Large intestine (tissue), 3 donors: ENCODE results near the gene SLC44A1. TPM values are rescaled to one million over a fixed set of nuclear protein-coding genes. Genes with fewer than 3 reads are reported as not detected.
A peak's percentile ranks its signal among the peaks of the same experiment; 100 is the strongest.

Experiments
- DNase-seq, 2 donors: peaks; one replicate each; pipeline versions ENCODE4 v3.0.0 to v3.0.0-alpha.2; 2013
- H3K27ac ChIP-seq: one replicate; pipeline ENCODE4 v1.5.1; 2013; ENCODE audit warnings: low read length
- H3K27me3 ChIP-seq: 2 replicates; pipeline ENCODE4 v1.6.1; 2013; ENCODE audit warnings: low read length; ENCODE audit not compliant: control insufficient read depth, insufficient read depth
- H3K36me3 ChIP-seq: 2 replicates; pipeline ENCODE4 v1.6.1; 2013; ENCODE audit warnings: low read length; ENCODE audit not compliant: control insufficient read depth, insufficient read depth
- H3K4me1 ChIP-seq: one replicate; pipeline ENCODE4 v1.6.1; 2013; ENCODE audit warnings: low read length; ENCODE audit not compliant: control insufficient read depth, insufficient read depth
- H3K4me3 ChIP-seq: one replicate; pipeline ENCODE4 v1.5.1; 2013; ENCODE audit warnings: low read length
- H3K9me3 ChIP-seq: one replicate; pipeline ENCODE4 v1.6.1; 2013; ENCODE audit warnings: mild to moderate bottlenecking, low read depth, low read length, moderate library complexity; ENCODE audit not compliant: control insufficient read depth
- WGBS: methylation state at CpG from one replicate; pipeline ENCODE4 v1.1.5; 2013; ENCODE audit warnings: low lambda C conversion rate; ENCODE audit not compliant: insufficient coverage; 5-methylcytosine and 5-hydroxymethylcytosine counted together
- polyA plus RNA-seq: library from polyadenylated mRNA; unstranded; fragments of 120-200 nt; gene quantifications from one replicate; pipeline ENCODE4 v1.2.1, GENCODE V29; 2013

Gene SLC44A1
- polyA plus RNA-seq, 1 donor = 49.8 TPM

DNA sequence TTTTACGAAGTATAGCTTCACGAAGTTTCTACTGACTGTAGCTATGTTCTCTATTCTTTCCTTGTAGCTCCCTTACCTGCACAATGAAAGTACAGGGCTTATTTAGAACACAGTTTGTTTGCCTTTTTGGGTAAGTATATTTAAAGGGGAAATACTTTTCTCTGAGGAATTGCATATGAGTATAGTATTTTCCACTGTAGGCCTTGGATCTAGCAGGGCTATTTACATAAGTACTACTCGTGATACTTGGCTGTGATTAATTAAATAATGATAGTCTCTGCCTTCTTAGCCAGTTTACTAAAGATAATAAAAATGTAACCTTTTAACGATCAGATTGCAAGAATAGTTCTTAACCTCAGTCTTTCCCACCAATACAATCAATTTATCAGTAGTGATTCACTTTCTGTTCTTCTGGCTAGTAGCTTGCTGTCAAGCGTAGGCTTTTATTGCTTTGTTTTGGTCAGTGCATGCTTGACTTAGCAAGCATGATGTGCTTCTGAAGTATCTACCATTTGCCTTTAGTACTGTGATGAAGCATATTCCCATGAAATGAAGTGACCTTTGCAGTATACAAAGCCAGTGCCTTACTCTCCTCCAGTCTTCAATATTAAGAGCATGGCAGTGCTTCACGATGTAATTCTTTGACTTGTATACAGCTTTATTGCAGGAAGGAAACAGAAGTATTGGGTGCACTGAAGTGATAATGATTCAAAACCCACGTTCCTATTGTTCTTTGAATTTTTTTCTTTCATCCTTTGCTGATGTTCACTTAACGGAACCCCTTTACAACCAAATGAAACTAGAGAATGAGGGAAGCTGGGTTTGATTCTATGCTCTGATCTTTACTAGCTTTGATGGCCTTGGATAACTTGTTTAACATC, 64.2 kb downstream of the SLC44A1 start:
- Histone ChIP-seq H3K9me3 (no peaks in the 10 kb centered on the region), H3K27ac (peak overlapping the region; percentile 24), H3K36me3 (no peaks in the 10 kb centered on the region), H3K4me1 (peaks cover 16% of the 10 kb centered on the region), H3K27me3 (no peaks in the 10 kb centered on the region), H3K4me3 (no peak overlapping the region)
- peak in 1 of 2 donors; percentile 33 for DNase-seq
- WGBS = 64% methylated on average over 3 of the region's 8 CpGs

DNA sequence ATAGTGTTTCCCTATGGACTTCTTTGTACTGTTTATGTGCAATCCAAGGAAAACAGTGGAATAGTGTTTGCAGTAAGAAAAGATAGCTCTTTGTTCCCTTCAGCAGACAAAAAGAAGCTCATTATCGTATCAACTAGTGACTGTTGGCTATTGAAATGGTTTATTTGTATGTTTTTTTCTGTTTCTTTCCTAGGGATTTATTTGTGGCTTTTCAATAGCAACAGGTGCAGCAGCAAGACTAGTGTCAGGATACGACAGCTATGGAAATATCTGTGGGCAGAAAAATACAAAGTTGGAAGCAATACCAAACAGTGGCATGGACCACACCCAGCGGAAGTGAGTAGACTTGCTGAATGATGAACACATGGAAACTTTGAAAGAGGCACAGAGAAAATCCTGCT, 65.1 kb downstream of the SLC44A1 start:
- no peaks in the 10 kb centered on the region for H3K9me3 ChIP-seq
- H3K4me3 ChIP-seq = no peak overlapping the region
- DNase-seq = no peak
- 100% methylated on average over 1 of the region's 3 CpGs for WGBS
- H3K4me1 ChIP-seq = peaks cover 16% of the 10 kb centered on the region
- H3K36me3 ChIP-seq = no peaks in the 10 kb centered on the region
- H3K27ac ChIP-seq = no peak overlapping the region
- H3K27me3 ChIP-seq = no peaks in the 10 kb centered on the region

DNA sequence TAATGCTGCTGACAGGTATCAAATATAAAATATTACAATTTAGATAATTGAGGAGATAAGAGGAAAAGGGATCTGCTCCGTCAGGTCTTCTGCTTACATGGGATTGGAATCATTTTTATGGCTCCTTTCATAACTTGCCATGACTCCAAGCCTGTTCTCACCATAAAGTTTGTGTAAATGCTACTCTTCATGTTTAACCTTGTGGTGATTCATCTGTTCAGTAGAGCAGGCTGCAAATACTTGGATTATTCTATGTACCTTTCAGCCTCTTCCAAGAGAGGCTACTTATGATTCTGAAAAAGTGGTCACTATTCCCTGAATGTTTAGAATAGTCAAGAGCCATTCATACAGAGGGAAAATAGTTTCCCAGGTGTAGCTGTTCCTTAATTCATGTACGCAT, 66.9 kb downstream of the SLC44A1 start:
- Histone ChIP-seq H3K27ac (peak overlapping the region; percentile 71), H3K27me3 (no peaks in the 10 kb centered on the region), H3K9me3 (no peaks in the 10 kb centered on the region), H3K36me3 (no peaks in the 10 kb centered on the region), H3K4me1 (peaks cover 16% of the 10 kb centered on the region), H3K4me3 (no peak overlapping the region)
- WGBS = 100% methylated on average over 1 of the region's 2 CpGs
- peak; percentile 43 to 69 for DNase-seq

DNA sequence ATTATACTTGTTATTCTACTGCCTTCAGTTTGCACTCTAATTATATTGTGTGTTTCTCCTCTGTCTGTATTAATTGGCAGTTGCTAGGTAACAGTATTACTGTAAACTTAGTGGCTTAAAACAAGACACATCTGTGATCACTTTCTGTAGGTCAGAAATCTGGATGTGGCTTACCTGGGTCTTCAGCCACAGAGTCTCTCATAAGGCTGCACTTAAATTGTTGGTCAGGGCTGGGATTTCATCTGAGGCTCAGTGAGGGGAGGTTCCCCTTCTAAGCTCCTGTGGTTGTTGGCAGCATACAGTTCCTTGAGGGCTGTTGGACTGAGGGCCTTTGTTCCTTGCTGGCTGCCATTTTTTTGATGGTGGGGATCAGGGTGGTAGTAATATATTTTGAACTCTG, 68.8 kb downstream of the SLC44A1 start:
- no peaks in the 10 kb centered on the region for H3K9me3 ChIP-seq
- H3K36me3 ChIP-seq = no peaks in the 10 kb centered on the region
- H3K27me3 ChIP-seq = no peaks in the 10 kb centered on the region
- no peak overlapping the region for H3K4me3 ChIP-seq
- no peak for DNase-seq
- H3K4me1 ChIP-seq = peaks cover 22% of the 10 kb centered on the region
- no peak overlapping the region for H3K27ac ChIP-seq

DNA sequence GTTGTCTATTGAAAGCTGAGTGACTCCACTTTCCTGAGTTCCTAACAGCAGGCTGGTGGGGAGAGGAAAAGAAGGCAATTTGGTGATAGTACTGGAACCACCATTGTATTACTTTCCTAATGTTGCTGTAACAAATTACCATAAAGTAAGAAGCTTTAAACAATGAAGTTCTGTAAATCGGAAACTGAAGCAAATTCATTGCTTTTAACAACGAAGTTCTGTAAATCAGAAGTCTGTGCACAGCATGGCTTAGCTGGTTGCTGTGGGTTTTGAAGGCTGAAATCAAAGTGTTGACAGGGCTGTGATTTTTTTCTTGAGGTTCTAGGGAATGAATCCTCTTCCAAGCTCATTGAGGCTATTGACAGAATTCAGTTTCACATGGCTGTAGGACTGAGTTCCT, 72.3 kb downstream of the SLC44A1 start:
- no peak overlapping the region for H3K27ac ChIP-seq
- DNase-seq = no peak
- H3K4me1 ChIP-seq = peaks cover 16% of the 10 kb centered on the region
- 100% methylated on average over 2 of the region's 2 CpGs for WGBS
- H3K27me3 ChIP-seq = no peaks in the 10 kb centered on the region
- H3K36me3 ChIP-seq = no peaks in the 10 kb centered on the region
- no peak overlapping the region for H3K4me3 ChIP-seq
- H3K9me3 ChIP-seq = no peaks in the 10 kb centered on the region

DNA sequence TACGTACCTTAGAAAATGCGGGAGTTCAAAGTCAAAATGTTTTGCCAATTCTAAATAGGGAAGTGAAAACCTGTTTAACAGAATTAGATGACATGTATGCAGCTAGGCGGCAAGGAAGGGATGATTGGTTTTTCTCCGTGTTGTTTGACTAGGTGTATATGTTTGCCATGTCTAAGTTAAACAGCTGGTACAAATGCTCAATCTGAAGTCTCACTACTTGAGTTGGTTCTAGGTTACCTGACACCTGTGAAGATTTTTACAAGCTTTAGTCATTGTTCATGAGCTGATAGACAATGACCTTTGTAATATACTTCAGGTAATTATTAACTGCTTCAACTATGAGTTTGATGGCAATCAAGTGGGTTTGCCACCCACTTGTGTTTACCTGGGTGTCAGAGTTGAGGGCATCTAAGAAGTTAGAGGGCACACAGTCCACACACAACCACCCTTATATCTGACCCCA, 74.3 kb downstream of the SLC44A1 start:
- no peak overlapping the region for H3K4me3 ChIP-seq
- H3K36me3 ChIP-seq = no peaks in the 10 kb centered on the region
- DNase-seq = peak; percentile 80 to 94
- no peaks in the 10 kb centered on the region for H3K9me3 ChIP-seq
- no peaks in the 10 kb centered on the region for H3K27me3 ChIP-seq
- no CpG with 5 or more reads among the region's 4 CpGs for WGBS
- H3K4me1 ChIP-seq = peaks cover 13% of the 10 kb centered on the region
- H3K27ac ChIP-seq = peak overlapping the region; percentile 81

DNA sequence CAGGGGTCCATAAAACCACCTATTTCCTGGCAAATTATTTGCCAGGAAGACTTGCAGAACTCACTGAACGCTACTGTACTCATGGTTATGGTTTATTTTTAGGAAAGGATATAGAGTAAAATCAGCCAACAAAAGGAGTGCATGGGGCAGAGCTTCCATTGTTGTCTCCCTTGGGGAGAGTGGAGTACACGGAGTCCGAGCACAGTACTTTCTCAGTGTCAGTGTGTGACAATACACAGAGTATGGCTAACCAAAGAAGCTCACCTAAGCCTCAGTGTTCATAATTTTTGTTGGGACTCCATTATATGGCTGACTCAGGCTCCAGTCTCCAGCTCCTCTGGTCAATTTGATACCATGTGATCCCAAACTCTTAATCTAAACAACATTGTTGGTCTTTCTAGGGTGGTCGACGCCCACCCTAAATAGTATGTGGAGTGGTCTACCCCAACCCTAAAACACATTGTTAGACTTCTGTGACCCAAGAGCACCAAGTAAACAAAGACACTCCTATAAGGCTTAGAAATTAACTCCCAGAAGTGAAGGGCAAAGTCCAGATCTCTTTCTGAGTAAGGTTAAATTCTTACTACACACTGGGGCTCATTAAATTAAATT, 74.9 kb downstream of the SLC44A1 start:
- H3K9me3 ChIP-seq = no peaks in the 10 kb centered on the region
- WGBS = no CpG with 5 or more reads among the region's 5 CpGs
- H3K27me3 ChIP-seq = no peaks in the 10 kb centered on the region
- no peak overlapping the region for H3K4me3 ChIP-seq
- H3K27ac ChIP-seq = peak overlapping the region; percentile 81
- no peaks in the 10 kb centered on the region for H3K36me3 ChIP-seq
- peaks cover 13% of the 10 kb centered on the region for H3K4me1 ChIP-seq
- DNase-seq = peak; percentile 61 to 90

DNA sequence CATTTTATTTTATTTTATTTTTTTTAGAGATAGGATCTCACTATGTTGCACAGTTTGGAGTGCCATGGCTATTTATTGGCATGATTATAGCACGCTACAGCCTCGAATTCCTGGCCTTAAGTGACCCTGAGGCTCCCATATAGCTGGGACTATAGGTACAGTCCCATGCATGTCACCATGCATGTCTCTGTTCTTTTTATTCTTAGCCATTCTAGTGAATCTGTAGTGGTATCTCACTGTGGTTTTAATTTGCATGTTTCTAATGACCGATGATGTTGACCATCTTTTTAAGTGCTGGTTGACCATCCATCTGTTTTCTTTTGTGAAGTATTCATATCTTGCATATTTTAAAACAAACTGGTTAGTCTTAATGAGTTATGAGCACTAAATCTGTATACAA, 76.1 kb downstream of the SLC44A1 start:
- Histone ChIP-seq H3K27ac (peak overlapping the region; percentile 81), H3K36me3 (no peaks in the 10 kb centered on the region), H3K27me3 (no peaks in the 10 kb centered on the region), H3K4me3 (no peak overlapping the region), H3K9me3 (no peaks in the 10 kb centered on the region), H3K4me1 (peaks cover 13% of the 10 kb centered on the region)
- no peak for DNase-seq
- WGBS = 80% methylated on average over 2 of the region's 3 CpGs

DNA sequence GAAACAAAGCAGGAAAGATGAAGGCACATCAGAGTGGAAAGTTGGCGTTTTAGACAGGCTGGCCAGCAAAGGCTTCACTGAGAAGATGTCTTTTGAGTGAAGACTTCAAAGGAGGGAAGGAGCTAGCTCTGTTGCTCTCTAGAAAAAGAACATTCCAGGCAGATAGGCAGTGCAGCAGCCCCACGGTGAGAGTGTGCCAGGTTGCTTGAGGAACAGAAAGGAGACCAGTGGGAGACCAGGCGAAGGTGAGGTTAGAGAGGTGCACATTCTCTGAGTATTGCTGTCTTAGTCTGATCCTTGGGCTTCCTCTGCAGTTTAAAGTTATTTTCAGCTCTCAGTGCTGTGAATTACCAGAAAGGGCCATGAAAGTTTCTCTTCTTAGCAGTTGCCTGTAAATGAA, 83.8 kb downstream of the SLC44A1 start:
- 82% methylated on average over 1 of the region's 3 CpGs for WGBS
- Histone ChIP-seq H3K27me3 (no peaks in the 10 kb centered on the region), H3K27ac (no peak overlapping the region), H3K4me3 (no peak overlapping the region), H3K4me1 (peaks cover 15% of the 10 kb centered on the region), H3K9me3 (no peaks in the 10 kb centered on the region), H3K36me3 (no peaks in the 10 kb centered on the region)
- no peak for DNase-seq

DNA sequence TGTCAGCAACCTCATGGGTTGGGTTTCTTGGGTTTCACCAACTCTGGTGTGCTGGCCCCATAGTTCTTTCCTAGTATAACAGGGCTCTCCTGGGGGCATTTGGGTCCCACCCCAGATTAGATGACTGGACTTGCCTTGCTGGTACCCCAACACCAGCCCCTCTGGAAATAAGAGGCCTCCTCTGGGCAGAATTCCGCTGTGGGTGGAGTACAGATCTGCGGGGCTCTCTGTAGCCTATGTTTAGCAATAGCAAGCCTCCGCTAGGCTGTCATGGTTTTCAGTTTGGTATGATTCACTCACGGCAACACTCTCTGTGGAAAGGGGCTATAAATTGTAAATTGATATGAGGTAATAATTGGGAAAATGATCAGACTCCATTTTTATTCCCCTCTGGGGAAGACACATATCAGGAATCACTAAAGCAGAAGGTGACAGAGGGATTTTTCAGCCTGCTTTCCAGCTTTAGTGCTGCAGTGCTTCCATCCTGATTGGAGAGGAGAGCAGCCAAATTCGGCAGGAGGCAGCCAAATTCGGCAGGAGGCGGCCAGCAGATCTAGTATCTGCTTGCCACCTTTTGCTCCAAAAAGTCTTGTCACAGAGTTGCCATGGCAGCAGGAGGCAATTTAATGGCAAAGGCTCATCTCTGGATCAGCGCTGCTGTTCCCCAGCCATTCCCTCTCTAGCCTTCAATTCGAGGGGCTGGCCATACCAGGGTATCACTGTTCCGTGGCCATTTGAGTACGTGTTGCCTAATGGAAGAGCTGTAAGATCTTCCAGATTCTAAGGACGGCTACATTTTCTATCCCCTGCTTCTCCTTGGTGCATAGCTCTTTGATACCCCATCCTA, 84.6 kb downstream of the SLC44A1 start:
- Histone ChIP-seq H3K36me3 (no peaks in the 10 kb centered on the region), H3K4me3 (no peak overlapping the region), H3K27ac (no peak overlapping the region), H3K27me3 (no peaks in the 10 kb centered on the region), H3K4me1 (peaks cover 17% of the 10 kb centered on the region), H3K9me3 (no peaks in the 10 kb centered on the region)
- 100% methylated on average over 1 of the region's 12 CpGs for WGBS
- no peak for DNase-seq
